ENCODE results near the gene SPTBN5.

DNA sequence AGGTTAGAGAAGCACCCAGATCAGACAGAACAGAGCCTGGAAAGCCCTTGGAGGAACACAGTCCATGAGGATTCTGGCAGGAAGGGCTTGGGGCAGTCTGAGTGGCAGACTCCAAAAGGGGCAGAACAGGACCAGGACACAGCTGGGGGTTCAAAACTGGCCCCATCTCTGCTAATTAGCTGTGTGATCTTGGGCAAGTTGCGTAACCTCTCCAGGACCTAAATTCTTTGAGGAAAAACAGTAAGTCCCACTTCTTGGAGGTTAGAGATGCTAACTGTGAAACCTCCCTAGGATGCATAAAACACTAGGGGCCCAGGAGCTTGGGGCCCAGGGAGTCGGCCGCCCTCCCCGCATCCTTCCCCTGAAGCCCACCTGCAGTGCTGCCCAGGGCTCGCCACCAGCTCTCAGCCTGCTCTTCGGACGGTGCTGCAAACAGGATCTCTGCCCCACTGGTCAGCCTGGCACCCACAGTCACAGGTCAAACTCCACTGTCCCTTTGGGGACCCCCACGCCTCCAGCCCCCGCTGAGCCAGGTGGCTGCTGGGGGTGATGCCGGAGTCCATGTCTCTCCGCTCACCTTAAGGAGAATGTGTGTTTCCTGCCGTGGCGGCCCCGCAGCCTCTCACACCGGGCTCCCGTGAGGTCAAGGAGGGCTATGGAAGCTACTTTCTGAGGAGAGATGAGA, 43.2 kb downstream of the SPTBN5 start:
- no peak for TF ChIP-seq POLR2A (IDR thresholded peaks at IDR 0.05)
- TF ChIP-seq, protein P1, sequence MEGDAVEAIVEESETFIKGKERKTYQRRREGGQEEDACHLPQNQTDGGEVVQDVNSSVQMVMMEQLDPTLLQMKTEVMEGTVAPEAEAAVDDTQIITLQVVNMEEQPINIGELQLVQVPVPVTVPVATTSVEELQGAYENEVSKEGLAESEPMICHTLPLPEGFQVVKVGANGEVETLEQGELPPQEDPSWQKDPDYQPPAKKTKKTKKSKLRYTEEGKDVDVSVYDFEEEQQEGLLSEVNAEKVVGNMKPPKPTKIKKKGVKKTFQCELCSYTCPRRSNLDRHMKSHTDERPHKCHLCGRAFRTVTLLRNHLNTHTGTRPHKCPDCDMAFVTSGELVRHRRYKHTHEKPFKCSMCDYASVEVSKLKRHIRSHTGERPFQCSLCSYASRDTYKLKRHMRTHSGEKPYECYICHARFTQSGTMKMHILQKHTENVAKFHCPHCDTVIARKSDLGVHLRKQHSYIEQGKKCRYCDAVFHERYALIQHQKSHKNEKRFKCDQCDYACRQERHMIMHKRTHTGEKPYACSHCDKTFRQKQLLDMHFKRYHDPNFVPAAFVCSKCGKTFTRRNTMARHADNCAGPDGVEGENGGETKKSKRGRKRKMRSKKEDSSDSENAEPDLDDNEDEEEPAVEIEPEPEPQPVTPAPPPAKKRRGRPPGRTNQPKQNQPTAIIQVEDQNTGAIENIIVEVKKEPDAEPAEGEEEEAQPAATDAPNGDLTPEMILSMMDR (IDR thresholded peaks at IDR 0.05) = no peak
